GM20000 (cell line): ENCODE measurements around the gene PBX2.

ENCODE experiments used
- DNase-seq: peaks from one replicate; pipeline ENCODE4 v3.0.0; 2012; ENCODE audit warnings: low spot score
- TF ChIP-seq, protein P1 (sequence below): IDR thresholded peaks from 2 replicates; pipeline ENCODE4 v1.5.1; 2012; ENCODE audit warnings: mild to moderate bottlenecking, control low read depth; ENCODE audit errors: extremely low read depth, missing control alignments

Gene PBX2

GRCh38 chr6:32190054-32190851 lies at the start of gene PBX2:
TSS of gene PBX2 (minus strand) at chr6:32190202. CDS start at chr6:32189915, 287 bp downstream.
- DNase-seq, result peak; percentile 89
- TF ChIP-seq, protein P1, sequence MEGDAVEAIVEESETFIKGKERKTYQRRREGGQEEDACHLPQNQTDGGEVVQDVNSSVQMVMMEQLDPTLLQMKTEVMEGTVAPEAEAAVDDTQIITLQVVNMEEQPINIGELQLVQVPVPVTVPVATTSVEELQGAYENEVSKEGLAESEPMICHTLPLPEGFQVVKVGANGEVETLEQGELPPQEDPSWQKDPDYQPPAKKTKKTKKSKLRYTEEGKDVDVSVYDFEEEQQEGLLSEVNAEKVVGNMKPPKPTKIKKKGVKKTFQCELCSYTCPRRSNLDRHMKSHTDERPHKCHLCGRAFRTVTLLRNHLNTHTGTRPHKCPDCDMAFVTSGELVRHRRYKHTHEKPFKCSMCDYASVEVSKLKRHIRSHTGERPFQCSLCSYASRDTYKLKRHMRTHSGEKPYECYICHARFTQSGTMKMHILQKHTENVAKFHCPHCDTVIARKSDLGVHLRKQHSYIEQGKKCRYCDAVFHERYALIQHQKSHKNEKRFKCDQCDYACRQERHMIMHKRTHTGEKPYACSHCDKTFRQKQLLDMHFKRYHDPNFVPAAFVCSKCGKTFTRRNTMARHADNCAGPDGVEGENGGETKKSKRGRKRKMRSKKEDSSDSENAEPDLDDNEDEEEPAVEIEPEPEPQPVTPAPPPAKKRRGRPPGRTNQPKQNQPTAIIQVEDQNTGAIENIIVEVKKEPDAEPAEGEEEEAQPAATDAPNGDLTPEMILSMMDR, result no peak

GRCh38 chr6:32239462-32239861 lies 49.5 kb upstream of the PBX2 start:
- TF ChIP-seq, protein P1, result no peak

GRCh38 chr6:32234934-32235333 lies 44.9 kb upstream of the PBX2 start:
- TF ChIP-seq, protein P1, result no peak

More at GRCh38 chr6:32239462-32239861, 49.5 kb upstream of the PBX2 start:
- no peak for DNase-seq

GRCh38 chr6:32226434-32226833 lies 36.4 kb upstream of the PBX2 start:
- TF ChIP-seq, protein P1, result no peak
- DNase-seq, result no peak

More at GRCh38 chr6:32234934-32235333, 44.9 kb upstream of the PBX2 start:
- DNase-seq, result no peak

DNA sequence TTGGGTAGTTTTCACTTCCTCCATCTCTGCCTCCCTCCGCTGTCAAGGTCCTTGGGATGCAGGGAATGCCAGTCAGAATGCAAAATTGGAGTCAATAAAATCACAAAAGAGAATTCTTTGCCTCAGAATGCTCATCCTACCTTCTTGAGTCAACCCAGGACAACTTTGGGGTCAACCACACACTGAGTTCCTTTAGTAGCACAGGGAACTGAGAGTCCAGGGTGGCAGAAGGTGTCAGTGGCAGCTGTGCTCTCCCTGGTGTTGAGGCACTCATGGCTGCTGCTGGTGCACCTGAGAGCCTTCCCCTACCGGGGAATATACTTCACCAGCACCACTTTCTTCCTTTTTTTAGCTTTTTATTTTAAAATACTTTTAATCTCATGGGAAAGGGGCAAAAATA lies 34.7 kb upstream of the PBX2 start:
- TF ChIP-seq, protein P1, result no peak

GRCh38 chr6:32223258-32224235 lies 33.5 kb upstream of the PBX2 start, which contains the start of gene NOTCH4:
TSS of gene NOTCH4 (minus strand) at chr6:32224067. CDS start at chr6:32223928, 139 bp downstream.
- TF ChIP-seq, protein P1, result no peak
- DNase-seq, result no peak

More for the DNA sequence above, 34.7 kb upstream of the PBX2 start:
- no peak for DNase-seq
